Heart left ventricle (tissue), 13 donors: Measurements from ENCODE around the gene PELI3.
"Not testable (repeated sequence)": the region's sequence is repeated elsewhere in the genome, so short reads cannot be mapped to it uniquely, and the experiment has no call there.

Experiments
- CTCF ChIP-seq, 12 donors: fragments of 200-600 bp; sonication (generic) in 4 of 12; IDR thresholded peaks; one replicate each; pipeline versions ENCODE4 v1.5.0 to v1.8.0; 2018 to 2022; ENCODE audit warnings: antibody characterized with exemption in 12 of 12, mild to moderate bottlenecking in 5 of 12
- POLR2A ChIP-seq, 2 donors: fragments of 450-650 bp; IDR thresholded peaks; one replicate each; pipeline ENCODE4 v1.6.1; 2017; ENCODE audit warnings: antibody characterized with exemption in 2 of 2, mild to moderate bottlenecking in 2 of 2, moderate library complexity in 2 of 2
- donor health status: ischemic (EF 13 %, LVEDD 7.1; RV severe dilation, severe dysfunction).
- donor health status: DM: no; HTN: yes; CAD: no.
- donor health status: DM: no; HTN: no; CAD: no.
- donor health status: ischemic (EF 25% LVEDD 6.9; RV normal size, moderate dysfunction).
- donor health status: ischemic (EF 25% LVEDD 5.7; RV mildly dilated, moderate dysfunction).
- donor health status: ischemic (EF 35%, LVEDD 5.7; RV mildly dilated, moderate dysfunction).
- donor health status: nonischemic (EF 11% LVEDD 7.7; RV severe dilation, severe dysfunction).
- donor health status: DM: yes; HTN: yes; CAD: no.
- donor health status: PGD.
- donor health status: ischemic (EF 29% LVEDD 5.4; RV normal size, mild dysfunction).
- donor health status: nonischemic (EF 23%, LVEDD 6.1; RV moderate dilation, normal function).

DNA sequence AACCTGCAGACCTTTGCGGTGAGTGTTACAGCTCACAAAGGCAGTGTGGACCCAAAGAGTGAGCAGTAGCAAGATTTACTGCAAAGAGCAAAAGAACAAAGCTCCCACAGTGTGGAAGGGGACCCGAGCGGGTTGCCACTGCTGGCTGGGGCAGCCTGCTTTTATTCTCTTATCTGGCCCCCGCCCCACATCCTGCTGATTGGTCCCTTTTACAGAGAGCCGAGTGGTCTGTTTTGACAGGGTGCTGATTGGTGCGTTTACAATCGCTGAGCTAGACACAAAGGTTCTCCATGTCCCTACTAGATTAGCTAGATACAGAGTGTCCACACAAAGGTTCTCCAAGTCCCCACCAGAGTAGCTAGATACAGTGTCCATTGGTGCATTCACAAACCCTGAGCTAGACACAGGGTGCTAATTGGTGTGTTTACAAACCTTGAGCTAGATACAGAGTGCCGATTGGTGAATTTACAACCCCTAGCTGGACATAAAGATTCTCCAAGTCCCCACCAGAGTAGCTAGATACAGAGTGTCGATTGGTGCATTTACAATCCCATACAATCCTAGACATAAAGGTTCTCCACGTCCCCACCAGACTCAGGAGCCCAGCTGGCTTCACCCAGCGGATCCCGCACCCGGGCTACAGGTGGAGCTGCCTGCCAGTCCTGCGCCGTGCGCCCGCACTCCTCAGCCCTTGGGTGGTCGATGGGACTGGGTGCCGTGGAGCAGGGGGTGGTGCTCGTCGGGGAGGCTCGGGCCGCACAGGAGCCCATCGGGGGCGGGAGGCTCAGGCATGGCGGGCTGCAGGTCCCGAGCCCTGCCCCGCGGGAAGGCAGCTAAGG lies 26.4 kb upstream of the PELI3 start:
- not testable (repeated sequence) for TF ChIP-seq CTCF, POLR2A (IDR thresholded peaks at IDR 0.05)
